Measurements from ENCODE around the gene DGKD. TPM values are rescaled to one million over a fixed set of nuclear protein-coding genes. Genes with fewer than 3 reads are reported as not detected.

DGKD gene
- total and polyA plus RNA-seq, 2 donors from 2014 or later = 2.6 to 32.3 TPM

- no peaks in the 10 kb centered on the region for H3K36me3 ChIP-seq (ENCODE audit: control insufficient read depth in 2 of 3, insufficient read depth in 3 of 3, low read length in 3 of 3)
- H3K4me3 ChIP-seq (ENCODE audit: low read length in 3 of 3) = no peak overlapping the region
- intact Hi-C loops (cut with DNase I) = no loop called here
- DNase-seq = no peak
- H3K9me3 ChIP-seq (ENCODE audit: control insufficient read depth in 2 of 3, insufficient read depth in 1 of 3, low read length in 3 of 3) = no peaks in the 10 kb centered on the region
- H3K4me1 ChIP-seq (ENCODE audit: control insufficient read depth in 2 of 3, insufficient read depth in 2 of 3, low read depth in 1 of 3, low read length in 3 of 3) = no peaks in the 10 kb centered on the region
- no peaks in the 10 kb centered on the region for H3K27me3 ChIP-seq (ENCODE audit: control insufficient read depth, insufficient read depth, low read length)
- FAIRE-seq = no peak
- H3K9ac ChIP-seq (ENCODE audit: low read length in 3 of 3) = no peak overlapping the region
- H3K27ac ChIP-seq (ENCODE audit: low read depth in 2 of 2, low read length in 2 of 2) = no peak overlapping the region
- TF ChIP-seq CTCF (IDR thresholded peaks at IDR 0.05; ENCODE audit: borderline replicate concordance, extremely low read depth, insufficient read depth) = no peak
Measured at GRCh38 chr2:233375490-233376314, 21.4 kb downstream of the DGKD start.

DNA sequence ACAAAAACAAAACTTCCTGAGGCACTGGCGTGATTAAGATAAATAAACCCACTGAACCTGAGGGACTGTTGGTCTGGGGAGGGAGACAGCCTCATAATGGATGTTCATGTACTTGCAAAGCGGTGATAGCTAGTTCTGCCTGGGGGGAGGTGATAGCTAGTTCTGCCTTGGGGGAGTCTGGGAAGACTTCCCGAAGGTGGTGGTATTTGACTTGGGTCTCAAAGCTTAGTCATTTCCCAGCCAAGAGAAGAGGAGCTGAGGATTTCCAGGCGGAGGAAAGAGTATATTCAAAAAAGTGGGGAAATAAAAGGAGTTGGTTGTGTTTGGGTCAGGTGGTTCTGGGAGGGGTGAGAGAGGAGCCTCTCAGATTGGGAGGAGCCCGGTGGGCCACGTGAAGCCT, 24.7 kb downstream of the DGKD start:
- FAIRE-seq = no peak
- Histone ChIP-seq H3K4me3 (ENCODE audit: low read length in 3 of 3) (no peak overlapping the region), H3K27ac (ENCODE audit: low read depth in 2 of 2, low read length in 2 of 2) (no peak overlapping the region), H3K9me3 (ENCODE audit: control insufficient read depth in 2 of 3, insufficient read depth in 1 of 3, low read length in 3 of 3) (no peaks in the 10 kb centered on the region), H3K4me1 (ENCODE audit: control insufficient read depth in 2 of 3, insufficient read depth in 2 of 3, low read depth in 1 of 3, low read length in 3 of 3) (no peaks in the 10 kb centered on the region), H3K36me3 (ENCODE audit: control insufficient read depth in 2 of 3, insufficient read depth in 3 of 3, low read length in 3 of 3) (no peaks in the 10 kb centered on the region), H3K27me3 (ENCODE audit: control insufficient read depth, insufficient read depth, low read length) (no peaks in the 10 kb centered on the region), H3K9ac (ENCODE audit: low read length in 3 of 3) (no peak overlapping the region)
- no peak for TF ChIP-seq CTCF (IDR thresholded peaks at IDR 0.05; ENCODE audit: borderline replicate concordance, extremely low read depth, insufficient read depth)
- no peak for DNase-seq
- intact Hi-C loops (cut with DNase I) = no loop called here

GRCh38 chr2:233379441-233379840, 25.1 kb downstream of the DGKD start:
- Histone ChIP-seq H3K4me3 (ENCODE audit: low read length in 3 of 3) (no peak overlapping the region), H3K4me1 (ENCODE audit: control insufficient read depth in 2 of 3, insufficient read depth in 2 of 3, low read depth in 1 of 3, low read length in 3 of 3) (no peaks in the 10 kb centered on the region), H3K27ac (ENCODE audit: low read depth in 2 of 2, low read length in 2 of 2) (no peak overlapping the region), H3K36me3 (ENCODE audit: control insufficient read depth in 2 of 3, insufficient read depth in 3 of 3, low read length in 3 of 3) (no peaks in the 10 kb centered on the region), H3K9me3 (ENCODE audit: control insufficient read depth in 2 of 3, insufficient read depth in 1 of 3, low read length in 3 of 3) (no peaks in the 10 kb centered on the region), H3K27me3 (ENCODE audit: control insufficient read depth, insufficient read depth, low read length) (no peaks in the 10 kb centered on the region), H3K9ac (ENCODE audit: low read length in 3 of 3) (no peak overlapping the region)
- FAIRE-seq = no peak
- TF ChIP-seq CTCF (IDR thresholded peaks at IDR 0.05; ENCODE audit: borderline replicate concordance, extremely low read depth, insufficient read depth) = no peak
- intact Hi-C loops (cut with DNase I) = no loop called here
- no peak for DNase-seq

All from kidney (tissue), 14 donors.